Central memory CD8-positive, alpha-beta T cell (primary cell): ENCODE data around the gene GALNT10.

Source experiments
- ATAC-seq: fragments of 150-1000 bp; cut with Tn5 transposase; replicated peaks from 2 replicates; pipeline ENCODE4 v1.10.0; 2022; ENCODE audit warnings: mild to moderate bottlenecking, moderate FRiP score, moderate number of reproducible peaks; ENCODE audit not compliant: poor library complexity, severe bottlenecking; ENCODE audit errors: extremely low read depth
- DNase-seq, 2 donors: peaks; one replicate each; pipeline ENCODE4 v3.0.0; 2021; ENCODE audit warnings: low spot score in 2 of 2
- H3K27ac Mint-ChIP-seq: one replicate; pipeline ENCODE4 v1.8.0; 2022; ENCODE audit warnings: low read depth, mild to moderate bottlenecking, moderate library complexity, mixed read lengths
- H3K27me3 Mint-ChIP-seq: one replicate; pipeline ENCODE4 v1.8.0; 2022; ENCODE audit warnings: mixed read lengths
- H3K36me3 Mint-ChIP-seq: one replicate; pipeline ENCODE4 v1.8.0; 2022; ENCODE audit warnings: mild to moderate bottlenecking, moderate library complexity, mixed read lengths; ENCODE audit not compliant: insufficient read depth
- H3K4me1 Mint-ChIP-seq: one replicate; pipeline ENCODE4 v1.8.0; 2022; ENCODE audit warnings: mixed read lengths
- H3K4me3 Mint-ChIP-seq: one replicate; pipeline ENCODE4 v1.8.0; 2022; ENCODE audit warnings: mild to moderate bottlenecking, moderate library complexity, mixed read lengths
- H3K9me3 Mint-ChIP-seq: one replicate; pipeline ENCODE4 v1.8.0; 2022; ENCODE audit warnings: mixed read lengths

The GALNT10 gene

DNA sequence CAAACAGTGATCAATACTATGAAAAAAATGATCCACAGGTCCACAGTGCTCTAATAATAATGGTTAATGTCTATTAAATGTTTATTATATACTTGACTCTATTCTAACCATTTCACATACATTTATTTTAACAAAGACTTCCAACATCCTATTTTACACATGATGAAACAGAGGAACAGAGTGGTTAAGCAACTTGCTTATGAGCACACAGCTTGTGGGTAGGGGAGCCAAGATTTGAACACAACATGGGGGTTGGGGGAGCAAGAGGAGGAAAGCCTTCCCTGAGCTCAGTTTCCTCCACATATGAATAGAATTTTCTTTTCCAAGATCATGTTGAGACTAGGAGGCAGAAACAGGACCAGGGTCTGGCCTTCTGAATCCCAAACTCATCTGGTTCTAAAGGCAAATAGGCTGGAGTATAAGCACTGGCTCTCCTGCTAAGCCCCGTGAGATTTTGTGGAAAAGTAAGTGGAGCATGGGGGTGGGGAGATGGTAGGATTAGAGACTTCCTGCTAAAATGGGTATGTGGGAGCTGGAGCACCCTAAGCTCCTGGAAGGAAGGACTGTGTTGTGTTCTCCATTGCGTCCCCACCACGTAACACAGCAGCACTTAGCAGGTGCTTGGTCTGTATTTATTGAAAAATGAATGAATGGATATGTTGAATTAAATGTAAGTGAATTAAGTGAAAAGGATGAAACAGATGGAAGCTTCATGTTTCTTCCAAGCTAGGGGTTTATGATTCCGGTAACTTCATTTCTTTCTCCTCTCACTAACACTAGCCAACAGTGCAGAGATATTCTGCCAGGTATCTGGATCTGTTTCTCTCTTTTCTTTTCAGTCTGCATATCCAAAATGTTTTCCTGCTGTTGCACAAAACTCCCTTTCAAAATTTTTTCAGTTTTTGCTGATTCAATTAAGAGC, 26.9 kb upstream of the GALNT10 start:
- no peaks in the 10 kb centered on the region for H3K9me3 Mint-ChIP-seq
- H3K36me3 Mint-ChIP-seq, result no peaks in the 10 kb centered on the region
- H3K4me3 Mint-ChIP-seq, result no peak overlapping the region
- no peak overlapping the region for H3K27ac Mint-ChIP-seq
- H3K27me3 Mint-ChIP-seq, result peaks cover 57% of the 10 kb centered on the region
- H3K4me1 Mint-ChIP-seq, result no peaks in the 10 kb centered on the region
- DNase-seq, result no peak
- ATAC-seq, result no peak

- Mint-ChIP-seq H3K27ac (no peak overlapping the region), H3K9me3 (no peaks in the 10 kb centered on the region), H3K36me3 (no peaks in the 10 kb centered on the region), H3K27me3 (peaks cover 57% of the 10 kb centered on the region), H3K4me3 (no peak overlapping the region), H3K4me1 (no peaks in the 10 kb centered on the region)
- DNase-seq (no peak), ATAC-seq (no peak)
Measured at GRCh38 chr5:154164249-154164581, 26.3 kb upstream of the GALNT10 start.

DNA sequence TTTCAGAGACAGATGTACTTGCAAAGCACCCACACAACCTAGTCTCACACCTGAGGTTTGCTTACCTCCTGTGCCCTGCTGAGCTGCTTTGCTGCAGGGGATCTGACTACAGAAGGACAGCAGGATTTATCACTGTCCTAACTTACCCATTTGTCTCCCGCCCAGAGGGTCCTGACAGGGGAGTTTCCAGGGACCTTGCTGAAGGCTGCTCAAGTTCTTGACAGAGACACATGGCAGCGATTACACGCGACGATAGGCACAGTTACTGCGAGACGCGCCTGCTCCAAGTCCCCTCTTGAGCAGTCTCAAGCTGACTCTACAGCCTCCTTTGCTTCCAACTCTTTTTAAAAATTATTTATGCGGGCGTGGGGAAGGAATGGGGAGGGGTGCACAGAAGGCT, 24.6 kb upstream of the GALNT10 start:
- H3K4me3 Mint-ChIP-seq, result no peak overlapping the region
- peaks cover 52% of the 10 kb centered on the region for H3K27me3 Mint-ChIP-seq
- ATAC-seq (no peak), DNase-seq (no peak)
- no peaks in the 10 kb centered on the region for H3K4me1 Mint-ChIP-seq
- no peak overlapping the region for H3K27ac Mint-ChIP-seq
- no peaks in the 10 kb centered on the region for H3K9me3 Mint-ChIP-seq
- H3K36me3 Mint-ChIP-seq, result no peaks in the 10 kb centered on the region

- H3K4me1 Mint-ChIP-seq, result no peaks in the 10 kb centered on the region
- no peak overlapping the region for H3K4me3 Mint-ChIP-seq
- ATAC-seq (no peak), DNase-seq (no peak)
- no peak overlapping the region for H3K27ac Mint-ChIP-seq
- H3K27me3 Mint-ChIP-seq, result peaks cover 42% of the 10 kb centered on the region
- H3K36me3 Mint-ChIP-seq, result no peaks in the 10 kb centered on the region
- H3K9me3 Mint-ChIP-seq, result no peaks in the 10 kb centered on the region
Measured at GRCh38 chr5:154166901-154167791, 23.4 kb upstream of the GALNT10 start.

DNA sequence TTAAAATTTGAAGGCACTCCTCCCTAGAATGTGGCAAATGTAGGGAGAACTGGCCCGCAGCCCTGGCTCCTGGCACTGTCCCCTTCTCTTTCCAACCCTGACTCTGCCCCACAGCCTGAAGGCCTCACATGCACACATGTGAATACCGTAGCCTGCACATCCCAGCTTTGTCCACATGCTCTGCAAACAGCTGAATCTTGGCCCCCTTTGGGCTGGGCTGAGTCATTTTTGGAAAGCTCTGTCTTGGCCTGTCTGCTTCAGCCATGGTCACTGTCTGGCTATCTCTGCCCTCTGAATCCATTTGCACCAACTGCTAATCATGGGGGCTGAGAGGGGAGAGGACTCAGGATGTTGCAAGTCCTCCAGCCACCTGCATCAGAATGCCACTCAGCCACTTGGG, 22.1 kb upstream of the GALNT10 start:
- ATAC-seq, result no peak
- H3K27ac Mint-ChIP-seq, result no peak overlapping the region
- H3K9me3 Mint-ChIP-seq, result no peaks in the 10 kb centered on the region
- H3K4me1 Mint-ChIP-seq, result no peaks in the 10 kb centered on the region
- peaks cover 30% of the 10 kb centered on the region for H3K27me3 Mint-ChIP-seq
- DNase-seq, result no peak
- H3K36me3 Mint-ChIP-seq, result peaks cover 2% of the 10 kb centered on the region
- H3K4me3 Mint-ChIP-seq, result no peak overlapping the region

GRCh38 chr5:154172785-154173184, 17.7 kb upstream of the GALNT10 start:
- no peak overlapping the region for H3K4me3 Mint-ChIP-seq
- ATAC-seq, result no peak
- DNase-seq, result no peak
- H3K9me3 Mint-ChIP-seq, result no peaks in the 10 kb centered on the region
- H3K27me3 Mint-ChIP-seq, result no peaks in the 10 kb centered on the region
- H3K4me1 Mint-ChIP-seq, result no peaks in the 10 kb centered on the region
- H3K27ac Mint-ChIP-seq, result no peak overlapping the region
- H3K36me3 Mint-ChIP-seq, result peaks cover 2% of the 10 kb centered on the region

DNA sequence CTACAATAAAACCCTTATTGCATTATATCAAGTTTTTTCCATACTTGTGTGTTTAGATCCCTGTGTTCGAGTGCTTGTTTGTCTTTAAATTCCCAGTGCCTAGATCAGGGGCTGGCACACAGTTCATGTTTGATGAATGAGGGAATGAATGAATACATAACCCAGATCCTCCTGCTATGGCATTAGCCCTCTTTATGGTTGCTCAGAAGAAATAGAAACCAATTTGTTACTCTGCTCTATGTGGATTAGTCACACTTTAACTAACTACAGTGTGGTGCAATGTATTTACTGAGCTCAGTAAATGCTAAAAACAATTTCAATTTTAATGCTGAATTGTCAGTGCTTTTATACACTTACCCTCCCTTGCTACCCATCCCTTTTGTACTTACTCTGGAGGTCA, 16.4 kb upstream of the GALNT10 start:
- peaks cover 8% of the 10 kb centered on the region for H3K27me3 Mint-ChIP-seq
- H3K4me1 Mint-ChIP-seq, result no peaks in the 10 kb centered on the region
- ATAC-seq (no peak), DNase-seq (no peak)
- no peak overlapping the region for H3K4me3 Mint-ChIP-seq
- H3K36me3 Mint-ChIP-seq, result peaks cover 2% of the 10 kb centered on the region
- H3K9me3 Mint-ChIP-seq, result no peaks in the 10 kb centered on the region
- no peak overlapping the region for H3K27ac Mint-ChIP-seq

- H3K4me3 Mint-ChIP-seq, result no peak overlapping the region
- DNase-seq (no peak), ATAC-seq (no peak)
- no peaks in the 10 kb centered on the region for H3K9me3 Mint-ChIP-seq
- H3K27me3 Mint-ChIP-seq, result peaks cover 18% of the 10 kb centered on the region
- no peaks in the 10 kb centered on the region for H3K4me1 Mint-ChIP-seq
- H3K36me3 Mint-ChIP-seq, result peaks cover 2% of the 10 kb centered on the region
- no peak overlapping the region for H3K27ac Mint-ChIP-seq
Measured at GRCh38 chr5:154176181-154176580, 14.4 kb upstream of the GALNT10 start.

- Mint-ChIP-seq H3K27me3 (peaks cover 18% of the 10 kb centered on the region), H3K4me3 (no peak overlapping the region), H3K36me3 (no peaks in the 10 kb centered on the region), H3K9me3 (no peaks in the 10 kb centered on the region), H3K4me1 (no peaks in the 10 kb centered on the region), H3K27ac (no peak overlapping the region)
- no peak for ATAC-seq
- no peak for DNase-seq
Measured at GRCh38 chr5:154178661-154179060, 11.9 kb upstream of the GALNT10 start.

GRCh38 chr5:154179846-154180710, 10.5 kb upstream of the GALNT10 start:
- Mint-ChIP-seq H3K4me1 (no peaks in the 10 kb centered on the region), H3K27me3 (peaks cover 18% of the 10 kb centered on the region), H3K9me3 (no peaks in the 10 kb centered on the region), H3K27ac (no peak overlapping the region), H3K36me3 (no peaks in the 10 kb centered on the region), H3K4me3 (no peak overlapping the region)
- no peak for DNase-seq
- peak; percentile 73 for ATAC-seq

- no peak for ATAC-seq
- Mint-ChIP-seq H3K4me3 (no peak overlapping the region), H3K9me3 (no peaks in the 10 kb centered on the region), H3K27me3 (peaks cover 18% of the 10 kb centered on the region), H3K27ac (no peak overlapping the region), H3K4me1 (no peaks in the 10 kb centered on the region), H3K36me3 (no peaks in the 10 kb centered on the region)
- no peak for DNase-seq
Measured at GRCh38 chr5:154181161-154181560, 9.4 kb upstream of the GALNT10 start.

GRCh38 chr5:154189256-154189818, 1.2 kb upstream of the GALNT10 start:
- Mint-ChIP-seq H3K36me3 (peaks cover 12% of the 10 kb centered on the region), H3K4me3 (peak overlapping the region; percentile 86), H3K4me1 (peaks cover 35% of the 10 kb centered on the region), H3K27me3 (no peaks in the 10 kb centered on the region), H3K27ac (peak overlapping the region; percentile 82), H3K9me3 (no peaks in the 10 kb centered on the region)
- no peak for ATAC-seq
- DNase-seq, result no peak
